ENCODE data around the gene POC1A. TPM values are rescaled to one million over a fixed set of nuclear protein-coding genes. Genes with fewer than 3 reads are reported as not detected.

Gene POC1A
- total RNA-seq, 1 experiment from 2014 or later = 25.7 TPM

DNA sequence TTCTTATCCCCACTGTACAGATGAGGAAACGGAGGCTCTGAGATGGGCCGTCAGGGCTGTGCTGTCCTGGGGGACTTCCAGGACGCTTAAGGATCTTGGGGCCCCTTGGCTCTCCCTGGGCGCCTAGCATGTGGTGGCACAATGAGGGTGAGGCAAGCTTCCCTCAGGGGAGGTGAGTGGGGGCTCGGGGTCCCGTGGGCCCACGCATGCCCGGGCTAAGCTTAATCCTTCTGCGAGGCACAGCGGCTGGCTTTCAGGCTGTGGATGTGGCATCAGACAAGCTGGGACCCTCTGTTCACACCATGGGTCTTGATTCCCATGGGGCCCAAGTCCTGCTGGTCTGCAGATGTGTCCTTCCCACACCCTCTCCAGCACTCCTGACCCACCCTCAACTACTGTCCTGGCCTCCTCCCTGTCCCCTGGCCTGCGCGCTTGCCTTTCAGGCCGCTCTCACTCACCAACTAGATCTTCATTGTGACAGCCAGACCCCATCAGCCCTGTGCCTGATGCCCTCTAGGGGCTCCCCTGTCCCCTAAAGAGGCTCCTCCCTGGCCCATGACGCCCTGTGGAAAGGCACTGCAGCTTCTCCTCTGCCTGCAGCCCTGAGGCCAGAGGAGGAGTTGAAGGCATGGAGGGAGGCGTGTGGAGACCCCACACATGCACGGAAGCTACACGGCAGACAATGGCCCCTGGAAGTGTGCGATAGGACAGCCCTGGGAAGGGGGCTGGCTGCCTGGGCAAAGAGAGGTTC, 109.2 kb downstream of the POC1A start:
- Histone ChIP-seq H3K27me3 (ENCODE audit: control insufficient read depth, insufficient read depth, low read length) (no peaks in the 10 kb centered on the region), H3K9me3 (ENCODE audit: control insufficient read depth, insufficient read depth, low read depth, low read length) (no peaks in the 10 kb centered on the region), H3K27ac (ENCODE audit: low read length) (no peak overlapping the region), H3K4me1 (ENCODE audit: control insufficient read depth, insufficient read depth, low read length) (peaks cover 21% of the 10 kb centered on the region), H3K4me3 (ENCODE audit: low read depth in 2 of 2, low read length in 2 of 2) (no peak overlapping the region), H3K36me3 (ENCODE audit: control insufficient read depth, insufficient read depth, low read length) (no peaks in the 10 kb centered on the region)
- in situ Hi-C loops (cut with HindIII; ENCODE audit: low pct_unique_long_range_greater_than_20kb, low sequenced_read_pairs) = loop anchor here (10.0 kb wide), 1 partner anchor 120 kb away; no protein-coding TSS in a partner anchor
- DNase-seq (ENCODE audit: low read depth, low spot score) = no peak
- ChIA-PET CTCF (interaction anchor here (0.5 to 0.8 kb wide), 2 partner anchors 9 to 12 kb away, joined by 3 to 4 read pairs; no protein-coding TSS in a partner anchor), POLR2A (no interaction called here)
- intact Hi-C loops (cut with micrococcal nuclease; ENCODE audit: unreplicated experiment) = no loop called here
- no TSS peak for BruUV-seq (replicated peaks)
- ATAC-seq = no peak
- TF ChIP-seq SIN3A (IDR thresholded peaks at IDR 0.05; ENCODE audit: borderline replicate concordance, insufficient read depth, low read depth, low read length) = no peak
- no peak for TF ChIP-seq POLR2AphosphoS5 (IDR thresholded peaks at IDR 0.05; ENCODE audit: low read depth, low read length)
- TF ChIP-seq, protein P1, sequence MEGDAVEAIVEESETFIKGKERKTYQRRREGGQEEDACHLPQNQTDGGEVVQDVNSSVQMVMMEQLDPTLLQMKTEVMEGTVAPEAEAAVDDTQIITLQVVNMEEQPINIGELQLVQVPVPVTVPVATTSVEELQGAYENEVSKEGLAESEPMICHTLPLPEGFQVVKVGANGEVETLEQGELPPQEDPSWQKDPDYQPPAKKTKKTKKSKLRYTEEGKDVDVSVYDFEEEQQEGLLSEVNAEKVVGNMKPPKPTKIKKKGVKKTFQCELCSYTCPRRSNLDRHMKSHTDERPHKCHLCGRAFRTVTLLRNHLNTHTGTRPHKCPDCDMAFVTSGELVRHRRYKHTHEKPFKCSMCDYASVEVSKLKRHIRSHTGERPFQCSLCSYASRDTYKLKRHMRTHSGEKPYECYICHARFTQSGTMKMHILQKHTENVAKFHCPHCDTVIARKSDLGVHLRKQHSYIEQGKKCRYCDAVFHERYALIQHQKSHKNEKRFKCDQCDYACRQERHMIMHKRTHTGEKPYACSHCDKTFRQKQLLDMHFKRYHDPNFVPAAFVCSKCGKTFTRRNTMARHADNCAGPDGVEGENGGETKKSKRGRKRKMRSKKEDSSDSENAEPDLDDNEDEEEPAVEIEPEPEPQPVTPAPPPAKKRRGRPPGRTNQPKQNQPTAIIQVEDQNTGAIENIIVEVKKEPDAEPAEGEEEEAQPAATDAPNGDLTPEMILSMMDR (IDR thresholded peaks at IDR 0.05) = no peak
- TF ChIP-seq TCF7L2 (IDR thresholded peaks at IDR 0.05; ENCODE audit: low read depth, low read length) = no peak
- TF ChIP-seq, protein P2, sequence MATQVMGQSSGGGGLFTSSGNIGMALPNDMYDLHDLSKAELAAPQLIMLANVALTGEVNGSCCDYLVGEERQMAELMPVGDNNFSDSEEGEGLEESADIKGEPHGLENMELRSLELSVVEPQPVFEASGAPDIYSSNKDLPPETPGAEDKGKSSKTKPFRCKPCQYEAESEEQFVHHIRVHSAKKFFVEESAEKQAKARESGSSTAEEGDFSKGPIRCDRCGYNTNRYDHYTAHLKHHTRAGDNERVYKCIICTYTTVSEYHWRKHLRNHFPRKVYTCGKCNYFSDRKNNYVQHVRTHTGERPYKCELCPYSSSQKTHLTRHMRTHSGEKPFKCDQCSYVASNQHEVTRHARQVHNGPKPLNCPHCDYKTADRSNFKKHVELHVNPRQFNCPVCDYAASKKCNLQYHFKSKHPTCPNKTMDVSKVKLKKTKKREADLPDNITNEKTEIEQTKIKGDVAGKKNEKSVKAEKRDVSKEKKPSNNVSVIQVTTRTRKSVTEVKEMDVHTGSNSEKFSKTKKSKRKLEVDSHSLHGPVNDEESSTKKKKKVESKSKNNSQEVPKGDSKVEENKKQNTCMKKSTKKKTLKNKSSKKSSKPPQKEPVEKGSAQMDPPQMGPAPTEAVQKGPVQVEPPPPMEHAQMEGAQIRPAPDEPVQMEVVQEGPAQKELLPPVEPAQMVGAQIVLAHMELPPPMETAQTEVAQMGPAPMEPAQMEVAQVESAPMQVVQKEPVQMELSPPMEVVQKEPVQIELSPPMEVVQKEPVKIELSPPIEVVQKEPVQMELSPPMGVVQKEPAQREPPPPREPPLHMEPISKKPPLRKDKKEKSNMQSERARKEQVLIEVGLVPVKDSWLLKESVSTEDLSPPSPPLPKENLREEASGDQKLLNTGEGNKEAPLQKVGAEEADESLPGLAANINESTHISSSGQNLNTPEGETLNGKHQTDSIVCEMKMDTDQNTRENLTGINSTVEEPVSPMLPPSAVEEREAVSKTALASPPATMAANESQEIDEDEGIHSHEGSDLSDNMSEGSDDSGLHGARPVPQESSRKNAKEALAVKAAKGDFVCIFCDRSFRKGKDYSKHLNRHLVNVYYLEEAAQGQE (IDR thresholded peaks at IDR 0.05; ENCODE audit: insufficient read depth in 1 of 2, low read depth in 2 of 2, low read length in 1 of 2) = no peak

DNA sequence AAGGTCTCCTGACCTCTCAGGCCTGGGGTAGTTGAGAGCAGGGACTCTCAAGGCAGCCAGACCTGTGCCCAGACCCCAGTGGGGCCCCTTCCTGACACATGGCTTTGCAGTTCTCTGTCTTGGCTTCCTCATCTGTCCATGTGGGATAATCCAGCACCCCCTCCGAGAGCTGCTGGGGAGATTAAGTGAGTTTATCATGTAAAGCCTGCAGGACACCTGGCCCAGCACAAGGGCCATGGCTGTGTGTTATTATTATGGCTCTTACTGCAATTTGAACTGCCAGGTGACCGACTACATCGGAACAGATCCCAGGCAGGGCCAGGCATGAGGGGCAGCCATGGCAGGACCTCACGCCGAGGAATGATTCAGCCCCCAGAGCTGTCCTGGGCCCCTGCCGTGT, 110.5 kb downstream of the POC1A start:
- H3K4me1 ChIP-seq (ENCODE audit: control insufficient read depth, insufficient read depth, low read length) = peaks cover 21% of the 10 kb centered on the region
- POLR2A ChIA-PET = no interaction called here
- ATAC-seq = no peak

More for the DNA sequence above, 110.5 kb downstream of the POC1A start:
- H3K9me3 ChIP-seq (ENCODE audit: control insufficient read depth, insufficient read depth, low read depth, low read length) = no peaks in the 10 kb centered on the region
- no peaks in the 10 kb centered on the region for H3K27me3 ChIP-seq (ENCODE audit: control insufficient read depth, insufficient read depth, low read length)
- no peaks in the 10 kb centered on the region for H3K36me3 ChIP-seq (ENCODE audit: control insufficient read depth, insufficient read depth, low read length)
- no TSS peak for BruUV-seq (replicated peaks)
- no peak overlapping the region for H3K27ac ChIP-seq (ENCODE audit: low read length)
- TF ChIP-seq, protein P1 (IDR thresholded peaks at IDR 0.05) = no peak
- TF ChIP-seq POLR2AphosphoS5 (IDR thresholded peaks at IDR 0.05; ENCODE audit: low read depth, low read length) (no peak), TCF7L2 (IDR thresholded peaks at IDR 0.05; ENCODE audit: low read depth, low read length) (no peak), SIN3A (IDR thresholded peaks at IDR 0.05; ENCODE audit: borderline replicate concordance, insufficient read depth, low read depth, low read length) (no peak)
- TF ChIP-seq, protein P2 (IDR thresholded peaks at IDR 0.05; ENCODE audit: insufficient read depth in 1 of 2, low read depth in 2 of 2, low read length in 1 of 2) = no peak
- no peak for DNase-seq (ENCODE audit: low read depth, low spot score)
- intact Hi-C loops (cut with micrococcal nuclease; ENCODE audit: unreplicated experiment) = no loop called here
- CTCF ChIA-PET = no interaction called here
- in situ Hi-C loops (cut with HindIII; ENCODE audit: low pct_unique_long_range_greater_than_20kb, low sequenced_read_pairs) = loop anchor here (10.0 kb wide), 1 partner anchor 121 kb away; no protein-coding TSS in a partner anchor
- H3K4me3 ChIP-seq (ENCODE audit: low read depth in 2 of 2, low read length in 2 of 2) = no peak overlapping the region

All from Panc1 (cell line).